ENCODE measurements around the gene GYS2.
"Not testable (repeated sequence)": the region's sequence is repeated elsewhere in the genome, so short reads cannot be mapped to it uniquely, and the experiment has no call there.

GYS2 gene

DNA sequence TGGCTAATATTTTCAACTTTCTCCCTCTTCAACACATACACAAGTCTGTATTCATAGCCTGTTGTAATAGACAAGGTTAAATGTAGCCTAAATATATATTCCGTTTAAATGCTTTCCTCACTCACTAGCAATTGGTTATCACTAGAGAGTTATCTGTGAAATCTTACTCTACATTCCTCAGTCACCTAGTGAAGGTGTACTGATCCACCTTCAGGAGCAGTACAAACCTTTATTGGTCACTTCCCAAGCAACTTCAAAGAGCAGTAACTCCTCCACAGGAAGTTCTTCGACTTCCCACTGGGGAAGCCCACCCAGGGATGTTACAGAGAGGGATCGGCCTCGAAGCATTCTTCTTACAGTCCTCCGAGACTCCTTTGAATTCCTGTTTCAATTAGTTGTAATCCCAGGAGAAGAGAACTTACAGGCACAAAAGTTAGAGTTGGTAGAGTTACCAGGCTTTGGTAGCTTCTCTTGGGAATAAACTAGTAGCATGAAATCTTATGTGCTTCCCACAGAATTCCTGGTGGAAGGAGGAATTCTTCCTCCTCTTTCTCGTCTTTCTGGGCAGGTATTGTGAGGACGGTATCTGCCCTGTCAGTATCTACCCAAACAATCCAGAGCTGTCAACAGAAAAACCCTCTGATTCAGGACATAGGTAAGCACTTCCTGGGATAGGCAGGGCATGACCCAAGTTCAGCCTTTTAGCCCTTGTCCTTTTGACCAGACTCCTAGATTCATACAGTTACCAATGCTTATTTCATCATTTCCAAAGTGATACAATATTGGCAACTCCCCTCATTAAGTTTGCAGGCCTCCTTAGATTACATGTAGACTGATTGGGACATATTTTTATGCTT, at the start of gene GYS2:
GYS2 (minus strand) TSS at position 603 of the 857 bp plus-strand sequence; CDS start at position 348, 255 bp downstream.
- no peak for DNase-seq (ENCODE audit: low read depth)

GRCh38 chr12:21651821-21652220, 47.2 kb upstream of the GYS2 start:
- no peak for DNase-seq (ENCODE audit: low read depth)

GRCh38 chr12:21650997-21651396, 46.4 kb upstream of the GYS2 start:
- no peak for DNase-seq (ENCODE audit: low read depth)

GRCh38 chr12:21649034-21649433, 44.4 kb upstream of the GYS2 start:
- no peak for DNase-seq (ENCODE audit: low read depth)

DNA sequence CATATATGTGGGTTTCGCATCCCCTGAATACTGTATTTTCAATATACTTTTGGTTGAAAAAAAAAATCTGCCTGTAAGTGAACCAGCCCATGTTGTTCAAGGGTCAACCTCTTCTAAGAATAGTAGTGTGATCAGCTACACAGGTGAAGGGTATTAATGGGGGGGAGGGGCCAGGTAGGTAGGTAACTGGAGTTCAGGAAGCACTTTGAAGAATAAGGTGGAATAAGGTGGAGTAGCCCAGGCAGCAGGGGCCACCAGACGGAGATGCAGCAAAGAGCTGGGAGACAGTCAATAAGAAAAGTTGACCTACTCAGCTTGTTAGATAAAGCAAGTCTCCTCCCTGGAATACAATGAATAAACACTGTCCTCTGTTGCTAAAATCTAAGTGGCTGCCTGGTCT, 43.7 kb upstream of the GYS2 start:
- no peak for DNase-seq (ENCODE audit: low read depth)

- no peak for DNase-seq (ENCODE audit: low read depth)
These were observed 42.5 kb upstream of the GYS2 start for GRCh38 chr12:21647179-21647578.

DNA sequence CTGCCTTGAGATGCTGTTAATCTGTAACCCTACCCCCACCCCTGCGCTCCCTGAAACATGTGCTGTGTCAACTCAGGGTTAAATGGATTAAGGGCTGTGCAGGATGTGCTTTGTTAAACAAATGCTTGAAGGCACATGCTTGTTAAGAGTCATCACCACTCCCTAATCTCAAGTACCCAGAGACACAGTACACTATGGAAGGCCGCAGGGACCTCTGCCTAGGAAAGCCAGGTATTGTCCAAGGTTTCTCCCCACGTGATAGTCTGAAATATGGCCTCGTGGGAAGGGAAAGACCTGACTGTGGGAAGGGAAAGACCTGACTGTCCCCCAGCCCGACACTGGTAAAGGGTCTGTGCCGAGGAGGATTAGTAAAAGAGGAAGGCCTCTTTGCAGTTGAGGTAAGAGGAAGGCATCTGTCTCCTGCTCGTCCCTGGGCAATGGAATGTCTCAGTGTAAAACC, 40.4 kb upstream of the GYS2 start:
- DNase-seq (ENCODE audit: low read depth), result not testable (repeated sequence)

- DNase-seq (ENCODE audit: low read depth), result no peak
These were observed 39.9 kb upstream of the GYS2 start for GRCh38 chr12:21644516-21644915.

- DNase-seq (ENCODE audit: low read depth), result no peak
These were observed 39.1 kb upstream of the GYS2 start for GRCh38 chr12:21643758-21644157.

DNA sequence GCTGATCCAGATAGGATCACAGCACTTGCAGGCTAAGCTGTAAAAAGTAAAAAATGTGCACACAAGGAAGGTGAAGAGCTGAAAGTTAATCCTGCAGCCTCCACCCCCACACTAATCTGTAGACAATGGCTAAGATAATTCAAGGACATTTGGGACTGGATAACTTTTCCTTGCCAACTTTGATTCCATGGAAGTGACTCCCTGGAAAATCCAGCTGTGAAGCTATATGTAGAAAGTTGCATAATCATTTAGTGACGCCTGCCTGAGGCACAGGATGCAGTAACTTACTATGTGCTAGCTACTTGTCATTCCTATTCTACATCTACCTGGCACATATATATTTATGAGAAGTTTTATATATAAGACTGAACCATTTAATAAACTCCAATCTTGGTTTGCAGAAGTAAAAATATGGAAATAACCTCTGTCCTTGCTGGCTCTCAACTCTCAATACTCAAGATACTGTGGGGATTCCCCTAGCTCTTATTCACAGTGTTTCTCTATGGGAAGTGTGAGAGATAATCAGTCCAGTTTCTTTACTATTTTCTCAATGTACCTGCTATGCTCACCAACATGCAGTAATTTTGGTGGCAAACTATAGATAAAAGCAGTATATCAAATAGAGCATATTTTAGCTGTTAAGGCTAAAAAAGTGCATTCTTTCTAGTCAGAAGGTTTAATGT, 38.2 kb upstream of the GYS2 start:
- no peak for DNase-seq (ENCODE audit: low read depth)

DNA sequence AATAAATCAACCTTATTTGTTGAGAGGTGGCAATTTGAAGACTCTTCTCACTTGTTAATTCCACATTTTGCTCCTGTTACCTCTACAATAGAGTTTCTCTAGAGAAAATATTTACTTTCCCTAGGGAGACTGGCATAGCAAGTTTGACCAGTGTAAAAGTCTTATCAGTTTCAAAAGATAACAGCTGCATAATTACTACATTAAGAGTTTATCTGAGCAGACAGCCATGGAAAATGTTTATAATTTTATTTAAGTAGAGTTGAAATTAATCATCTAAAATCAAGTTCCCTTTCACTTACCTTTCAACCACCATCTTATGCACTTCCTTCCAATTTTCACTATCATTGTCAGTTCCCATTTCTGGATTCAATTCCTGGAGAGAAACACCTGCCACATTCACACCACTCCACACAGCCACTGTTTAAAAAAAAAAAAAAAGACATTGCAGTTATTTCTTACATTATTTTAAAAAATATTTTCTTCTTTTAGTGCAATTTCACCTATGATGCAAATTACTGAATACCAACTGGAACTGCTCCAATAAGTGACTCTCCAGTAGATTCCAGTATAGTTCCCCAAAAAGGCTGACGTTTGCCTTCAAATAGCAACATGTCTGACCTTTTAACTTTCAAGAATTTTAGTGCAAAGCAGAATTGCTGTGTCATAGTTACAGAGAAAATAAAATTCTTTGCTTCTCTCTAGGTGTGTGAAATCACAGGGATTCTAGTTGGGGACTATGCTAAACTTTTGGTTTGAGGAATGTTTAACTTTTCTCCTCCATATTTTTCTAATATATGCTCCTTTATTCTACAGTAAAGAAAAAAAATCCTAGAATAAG, 33.6 kb upstream of the GYS2 start:
- no peak for DNase-seq (ENCODE audit: low read depth)

DNA sequence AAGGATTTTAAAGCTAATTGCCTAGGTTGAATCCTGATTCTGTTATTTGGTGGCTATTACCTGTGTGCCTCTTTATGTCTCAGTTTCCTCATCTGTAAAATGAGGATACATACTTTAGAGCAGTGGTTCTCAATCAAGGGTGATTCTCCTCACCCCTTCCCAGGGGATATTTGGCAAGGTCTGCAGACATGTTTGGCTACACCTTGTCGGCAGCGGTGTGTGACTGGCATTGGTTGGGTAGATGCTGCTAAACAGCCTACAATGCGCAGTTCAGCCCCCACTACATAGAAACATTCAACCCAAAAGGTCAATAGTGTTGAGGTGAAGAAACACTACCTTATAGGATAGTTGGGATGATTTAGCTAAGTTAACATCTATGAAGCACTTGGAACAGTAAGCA, 29.6 kb upstream of the GYS2 start:
- no peak for DNase-seq (ENCODE audit: low read depth)

DNA sequence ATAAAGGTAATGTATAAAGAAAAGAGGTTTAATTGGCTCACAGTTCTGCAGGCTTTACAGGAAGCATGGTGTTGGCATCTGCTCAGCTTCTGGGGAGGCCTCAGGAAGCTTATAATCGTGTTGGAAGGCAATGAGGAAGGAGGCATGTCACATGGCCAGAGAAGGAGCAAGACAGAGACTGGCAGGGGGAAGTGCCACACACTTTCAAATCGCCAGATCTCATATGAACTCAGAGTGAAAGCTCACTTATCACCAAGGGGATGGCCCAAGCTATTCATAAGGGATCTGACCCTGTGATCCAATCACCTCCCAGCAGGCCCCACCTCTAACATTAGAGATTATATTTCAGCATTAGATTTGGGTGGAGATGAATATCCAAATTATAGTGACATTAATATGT, 26.7 kb upstream of the GYS2 start:
- no peak for DNase-seq (ENCODE audit: low read depth)

GRCh38 chr12:21627924-21628323, 23.3 kb upstream of the GYS2 start:
- no peak for DNase-seq (ENCODE audit: low read depth)

GRCh38 chr12:21618566-21618965, 13.9 kb upstream of the GYS2 start:
- DNase-seq (ENCODE audit: low read depth), result no peak

- no peak for DNase-seq (ENCODE audit: low read depth)
These were observed 12.4 kb upstream of the GYS2 start for GRCh38 chr12:21617030-21617429.

GRCh38 chr12:21615431-21615830, 10.8 kb upstream of the GYS2 start:
- DNase-seq (ENCODE audit: low read depth), result no peak

- no peak for DNase-seq (ENCODE audit: low read depth)
These were observed 9.9 kb upstream of the GYS2 start for GRCh38 chr12:21614506-21614905.

GRCh38 chr12:21613931-21614330, 9.3 kb upstream of the GYS2 start:
- DNase-seq (ENCODE audit: low read depth), result no peak

- no peak for DNase-seq (ENCODE audit: low read depth)
These were observed 3.5 kb upstream of the GYS2 start for GRCh38 chr12:21608196-21608595.

DNA sequence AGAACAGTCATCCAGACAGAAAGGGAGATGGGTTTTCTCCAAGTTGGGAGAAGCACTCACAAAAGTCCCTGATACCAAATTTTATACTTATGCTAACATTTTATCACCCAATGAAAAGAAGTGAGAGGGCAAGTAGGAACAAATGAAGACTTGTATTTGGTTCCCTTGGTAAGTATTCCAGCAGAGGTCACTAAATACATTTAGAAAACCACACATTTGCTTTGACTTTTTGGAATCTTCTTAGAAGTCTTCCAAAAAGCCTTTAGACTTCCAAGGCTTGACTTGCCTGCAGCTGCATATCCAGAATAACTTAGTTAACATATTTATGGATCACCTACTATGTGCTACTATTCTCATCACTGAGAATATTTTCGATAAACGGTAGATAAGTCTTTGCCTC, 3.1 kb upstream of the GYS2 start:
- no peak for DNase-seq (ENCODE audit: low read depth)

DNA sequence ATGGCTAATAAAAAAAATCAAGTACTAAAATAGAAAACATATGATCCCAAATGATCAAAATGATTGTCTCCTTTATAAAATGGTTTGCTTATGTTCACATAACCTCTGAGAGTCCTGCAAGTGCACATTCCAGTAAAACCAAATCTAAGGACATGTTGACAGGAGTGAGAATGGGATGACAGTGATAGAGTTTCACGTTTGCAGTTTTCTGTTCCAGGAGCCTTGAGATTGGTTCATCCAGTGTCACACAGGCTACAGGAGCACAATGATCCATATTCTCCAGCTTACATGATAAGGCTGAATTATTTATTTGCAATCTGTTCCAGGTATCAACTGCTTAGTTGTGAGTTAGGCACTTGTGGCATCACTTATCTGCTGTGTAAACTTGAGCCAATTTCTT, 1.5 kb upstream of the GYS2 start:
- no peak for DNase-seq (ENCODE audit: low read depth)

- no peak for DNase-seq (ENCODE audit: low read depth)
These were observed 1.9 kb downstream of the GYS2 start for GRCh38 chr12:21602774-21603173.

All from stimulated activated CD8-positive, alpha-beta memory T cell treated with anti-CD3 and anti-CD28 coated beads, Interleukin-12 subunit alpha, Interleukin-12 subunit beta, amount 100 ng/mL, for 4 hours (primary cell).